GM21360 (cell line): Measurements from ENCODE around the gene TMEM11.
"Not testable (repeated sequence)": the region's sequence is repeated elsewhere in the genome, so short reads cannot be mapped to it uniquely, and the experiment has no call there.

Experiments used
- ATAC-seq: cut with Tn5 transposase; IDR thresholded peaks from one replicate; pipeline ENCODE4 v1.9.1; 2021; ENCODE audit warnings: mild to moderate bottlenecking, moderate library complexity; ENCODE audit not compliant: unreplicated experiment

The TMEM11 gene

DNA sequence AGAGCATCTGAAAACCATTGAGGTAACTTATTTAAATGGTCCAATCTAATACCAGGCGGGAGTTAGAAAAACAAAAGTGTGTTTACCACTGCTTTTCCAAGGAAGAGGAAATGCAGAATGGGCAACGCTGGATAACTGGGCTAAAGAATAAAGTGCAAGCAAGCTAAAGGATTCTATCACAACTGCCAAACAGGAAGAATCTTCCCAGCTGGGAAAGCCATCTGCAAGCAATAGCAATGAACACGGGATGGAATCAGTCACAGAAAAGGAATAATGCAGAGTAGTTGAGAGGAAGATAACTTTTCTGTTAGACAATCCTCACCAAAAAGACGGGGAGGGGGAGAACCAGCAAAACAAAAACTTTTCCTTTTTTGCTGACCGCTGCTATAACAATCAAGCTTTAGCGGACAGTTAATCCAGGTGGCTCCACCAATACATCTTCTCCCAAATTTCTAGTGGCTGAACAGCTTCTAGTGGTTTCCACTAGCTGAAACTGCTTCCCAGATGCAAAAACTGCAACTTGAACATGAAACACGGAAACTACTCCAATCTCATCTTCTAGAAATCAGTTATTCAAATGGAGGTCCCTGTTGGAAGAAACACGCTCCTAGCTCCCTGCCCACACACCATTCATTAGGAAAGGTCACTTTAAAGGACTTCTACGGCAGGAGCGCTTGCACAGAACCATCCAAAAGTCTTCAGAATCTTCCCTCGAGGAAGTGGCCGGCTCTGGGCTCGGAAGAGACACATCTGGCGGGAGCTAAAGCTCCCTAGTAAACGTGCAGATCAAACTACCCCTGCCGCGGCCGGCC is 929 bp downstream of the TMEM11 start:
- no peak for ATAC-seq

DNA sequence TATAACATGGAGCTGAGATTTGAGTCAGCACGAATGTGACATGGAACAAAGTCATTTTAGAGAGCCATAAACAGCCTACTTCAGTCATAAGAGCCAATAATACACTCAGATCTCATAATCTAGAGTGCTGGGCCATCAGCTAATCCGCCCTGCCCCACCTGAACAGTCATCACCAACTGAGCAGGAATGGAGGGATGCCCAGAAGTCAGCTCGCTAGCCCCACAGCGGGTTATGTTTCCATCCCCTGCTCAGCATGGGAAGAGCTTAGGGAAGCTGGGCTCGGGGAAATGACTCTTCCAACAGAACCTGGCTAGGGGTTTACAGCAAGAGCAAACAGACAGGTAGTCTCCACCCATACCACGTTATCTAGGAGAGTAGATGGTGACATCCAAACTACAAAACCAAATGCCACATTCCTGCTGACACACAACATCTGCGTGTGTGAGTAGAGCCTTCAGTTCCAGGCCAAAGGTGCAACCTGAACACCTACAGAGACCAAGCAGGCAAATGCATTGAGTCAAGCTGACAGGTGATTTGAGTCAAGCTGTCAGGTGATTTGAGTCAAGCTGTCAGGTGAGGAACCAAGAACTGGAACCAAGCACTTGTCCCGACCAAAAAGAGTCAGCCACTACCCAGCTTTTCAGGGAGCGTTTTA is 2.0 kb downstream of the TMEM11 start:
- no peak for ATAC-seq

DNA sequence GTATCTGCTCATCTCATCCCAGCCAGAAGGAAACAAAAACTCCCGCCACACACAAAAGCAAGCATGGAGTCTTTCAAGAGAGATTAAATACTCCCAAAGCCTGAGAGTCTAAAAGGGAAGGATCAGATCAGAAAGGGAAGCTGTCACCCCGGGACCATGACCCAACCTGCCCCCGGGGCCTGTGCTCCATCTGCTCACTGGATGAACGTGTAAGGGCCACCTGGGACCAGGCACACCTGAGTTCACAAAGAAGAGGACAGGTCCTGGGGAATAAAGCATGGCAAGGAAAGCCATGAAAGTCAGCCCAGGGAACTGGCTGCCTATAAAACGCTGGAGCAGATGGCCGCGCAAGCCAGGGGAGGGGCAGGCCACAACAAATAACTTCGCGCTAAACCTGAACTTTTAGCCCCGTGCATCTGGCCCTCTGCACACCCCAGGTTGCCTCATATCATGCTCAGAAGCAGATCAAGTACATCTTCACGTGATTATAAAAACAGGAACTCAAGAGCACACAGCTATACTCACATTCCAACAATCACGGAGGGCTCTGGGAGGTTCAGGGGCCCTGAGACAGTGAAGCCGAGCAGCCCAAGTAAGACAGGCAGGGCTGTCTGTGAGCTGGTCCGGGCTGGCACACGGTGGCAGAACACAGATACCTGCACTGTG is 3.4 kb downstream of the TMEM11 start:
- ATAC-seq: no peak

DNA sequence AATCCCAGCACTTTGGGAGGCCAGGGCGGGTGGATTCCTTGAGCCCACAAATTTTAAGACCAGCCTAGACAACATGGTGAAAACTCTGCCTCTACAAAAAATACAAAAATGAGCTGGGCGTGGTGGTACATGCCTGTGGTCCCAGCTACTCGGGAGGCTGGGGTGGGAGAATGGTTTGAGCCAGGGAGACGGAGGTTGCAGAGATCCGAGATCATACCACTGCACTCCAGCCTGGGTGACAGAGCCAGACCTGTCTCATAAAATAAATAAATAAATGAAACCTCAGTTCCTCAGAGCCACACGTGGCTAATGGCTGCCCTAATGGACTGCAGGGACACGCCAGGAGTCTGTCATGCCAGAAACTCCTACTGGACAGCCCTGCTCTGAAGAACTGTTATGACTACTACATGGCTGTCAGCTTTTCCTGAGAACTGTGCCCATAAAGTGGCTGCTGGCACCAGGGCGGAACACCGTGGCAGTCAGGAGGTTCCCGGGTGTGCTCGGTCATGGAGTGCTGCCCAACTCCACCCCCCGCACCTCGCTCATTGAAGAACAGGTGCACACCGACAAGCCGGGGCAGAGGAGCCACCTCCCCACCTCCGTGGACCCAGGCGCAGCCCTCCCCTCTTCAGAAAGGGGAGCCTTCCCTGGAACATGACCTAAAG is 4.3 kb downstream of the TMEM11 start:
- no peak for ATAC-seq

DNA sequence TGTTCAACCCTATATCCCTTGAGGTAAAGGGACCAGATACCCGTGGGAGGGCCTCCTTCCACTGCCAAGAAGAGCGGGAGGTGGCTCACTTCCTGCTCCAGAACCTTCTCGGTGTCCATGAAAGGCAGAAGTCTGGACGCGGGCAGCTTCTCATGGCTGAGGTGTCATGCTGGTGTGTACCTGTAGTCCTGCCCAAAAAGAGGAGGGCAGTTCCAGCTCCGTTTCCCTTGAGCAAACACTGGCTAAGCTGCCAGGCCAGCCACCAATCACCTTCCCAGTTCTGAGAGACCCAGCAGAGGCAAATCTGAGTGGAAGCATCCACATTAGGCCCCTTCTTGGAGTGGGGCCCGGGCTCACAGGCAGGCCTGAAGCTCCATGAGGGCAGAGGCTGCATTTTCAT is 5.6 kb downstream of the TMEM11 start:
- no peak for ATAC-seq

DNA sequence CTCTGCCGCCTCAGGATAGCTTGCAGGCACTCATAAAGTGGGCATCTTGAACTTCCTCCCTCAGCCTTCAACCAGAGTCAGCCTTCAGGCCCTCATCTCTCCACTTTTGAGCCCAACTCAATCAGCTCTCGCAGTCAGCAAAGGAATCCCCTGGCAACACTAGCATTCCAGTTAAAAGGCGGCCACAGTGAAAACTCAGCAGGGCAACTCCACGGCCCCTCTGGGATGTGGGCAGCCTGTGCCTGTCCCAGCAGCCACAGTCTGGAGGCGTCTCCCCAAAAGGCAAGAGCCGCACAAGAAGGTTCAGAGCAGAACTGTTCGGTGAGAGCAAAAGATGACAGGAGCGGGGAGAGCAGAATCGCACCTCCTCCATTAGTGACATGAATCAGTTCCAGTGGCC is 9.0 kb downstream of the TMEM11 start:
- ATAC-seq: no peak

DNA sequence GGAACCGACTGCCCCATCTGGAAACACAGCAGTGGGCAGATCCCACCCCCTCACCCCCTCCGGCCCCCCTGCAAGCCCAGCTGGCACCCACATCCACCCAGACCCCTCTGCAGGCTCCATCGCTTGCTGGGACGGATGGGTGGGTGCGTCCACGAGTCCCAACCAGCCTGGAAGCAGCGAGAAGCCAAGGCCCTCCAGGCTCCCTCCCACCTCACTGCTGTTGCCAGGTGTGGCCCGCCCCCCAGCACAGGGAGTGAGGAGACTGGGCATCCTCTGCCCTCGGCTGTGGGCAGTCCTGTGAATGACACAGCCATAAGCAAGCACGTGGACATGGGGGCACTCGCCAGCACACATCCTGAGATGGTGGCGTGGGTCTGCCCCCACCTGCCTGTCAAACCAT is 11.4 kb downstream of the TMEM11 start:
- no peak for ATAC-seq

DNA sequence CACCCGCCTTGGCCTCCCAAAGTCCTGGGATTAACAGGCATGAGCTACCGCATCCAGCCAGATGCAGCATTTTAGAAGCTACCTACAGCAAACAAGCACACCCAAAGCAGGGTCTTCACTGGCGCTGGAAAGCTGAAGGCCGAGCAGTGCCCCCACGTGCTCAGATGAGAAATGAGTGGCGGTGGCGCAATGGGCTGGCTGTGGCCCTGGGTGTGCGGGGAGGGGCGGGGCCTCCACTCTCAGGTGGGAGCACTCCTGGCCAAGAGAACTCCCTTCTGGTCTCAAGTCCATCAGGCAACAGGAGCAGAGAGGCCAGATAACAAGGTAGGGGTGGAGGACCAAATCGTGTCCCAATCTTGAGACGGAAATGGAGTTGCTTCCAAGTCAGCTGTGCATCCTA is 12.1 kb downstream of the TMEM11 start:
- no peak for ATAC-seq

DNA sequence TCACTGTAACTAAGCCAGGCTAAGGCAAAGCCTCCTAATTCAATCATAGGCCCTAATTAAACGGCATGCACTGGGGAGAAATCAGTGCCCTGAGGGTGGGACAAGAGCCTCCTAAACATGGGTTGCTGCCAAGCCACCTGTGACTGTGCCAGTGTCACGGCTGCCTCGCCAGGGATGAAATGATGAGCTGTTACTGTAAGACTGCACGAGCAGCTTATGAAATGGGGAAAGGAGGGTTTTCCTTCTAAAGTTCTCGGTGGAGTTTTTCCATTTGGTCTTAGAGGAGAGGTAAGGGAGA is 12.7 kb downstream of the TMEM11 start:
- no peak for ATAC-seq

DNA sequence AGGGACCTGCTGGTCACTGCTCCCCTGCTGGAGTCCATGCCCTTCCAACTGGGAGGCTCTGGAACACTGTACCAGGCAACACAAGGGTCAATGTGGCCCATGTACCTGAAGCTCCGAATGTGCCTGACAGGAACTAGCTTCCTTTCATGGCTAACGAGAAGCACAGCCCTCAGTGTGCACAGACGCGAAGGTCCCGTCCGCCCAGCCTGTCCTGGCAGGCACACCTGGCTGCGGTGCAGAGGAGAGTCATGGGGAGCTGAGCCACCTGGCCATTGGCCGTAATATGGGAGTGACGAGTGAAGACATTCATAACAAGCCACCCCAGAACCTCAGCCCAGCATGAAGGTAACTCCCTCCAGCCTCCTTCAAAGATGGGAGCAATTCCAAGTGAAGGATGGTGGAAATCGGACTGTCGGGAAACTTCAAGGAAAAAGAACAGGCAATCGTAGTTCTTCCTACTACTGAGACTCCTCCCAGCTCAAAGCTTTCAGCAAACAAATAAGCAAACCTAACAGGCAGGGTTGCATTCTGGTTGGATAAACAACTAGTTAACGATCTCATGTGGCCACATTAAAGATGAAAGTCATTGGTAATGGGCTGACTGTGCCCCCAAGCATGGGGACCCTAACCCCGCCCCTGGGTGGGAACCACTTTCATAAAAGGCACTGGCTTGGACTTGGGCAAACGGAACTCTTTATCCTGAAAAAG is 13.2 kb downstream of the TMEM11 start:
- no peak for ATAC-seq

DNA sequence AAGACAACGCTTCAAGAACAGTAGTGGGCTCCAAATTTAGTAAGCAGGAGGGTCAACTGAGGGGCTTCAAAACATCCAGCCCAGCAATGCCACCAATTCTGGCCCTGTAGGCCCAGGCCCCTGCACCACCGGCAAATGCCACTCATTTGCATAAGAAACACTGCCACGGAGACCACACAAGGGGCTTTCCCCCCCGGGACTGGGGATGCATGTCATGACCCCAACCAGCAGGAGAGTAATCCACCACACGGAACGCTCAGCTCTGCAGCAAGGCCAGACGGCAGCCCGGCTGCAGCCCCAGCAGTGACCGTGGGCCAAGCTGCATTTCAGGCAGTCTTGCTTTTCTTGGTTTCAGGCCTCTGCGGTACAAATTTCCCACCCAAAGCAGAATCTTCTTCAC is 14.1 kb downstream of the TMEM11 start:
- no peak for ATAC-seq

DNA sequence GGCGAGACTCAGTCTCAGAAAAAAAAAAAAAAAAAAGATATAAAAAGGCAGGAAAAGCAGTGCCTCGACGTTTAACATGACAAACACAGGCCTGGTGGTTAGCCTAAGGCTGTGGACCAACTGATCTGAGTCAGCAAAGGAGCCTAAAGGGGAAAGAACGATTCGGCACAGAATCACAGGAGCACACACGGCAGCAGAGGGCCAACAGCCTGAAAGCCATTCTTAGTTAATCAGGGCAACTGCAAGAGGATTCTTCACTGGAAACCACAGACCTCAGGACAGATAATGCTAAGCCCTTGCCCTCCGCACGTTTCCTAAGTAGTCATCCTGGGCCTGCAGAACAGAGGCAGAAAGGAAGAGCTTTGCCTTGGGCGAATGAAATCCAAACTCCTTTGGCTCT is 14.7 kb downstream of the TMEM11 start:
- ATAC-seq: no peak

DNA sequence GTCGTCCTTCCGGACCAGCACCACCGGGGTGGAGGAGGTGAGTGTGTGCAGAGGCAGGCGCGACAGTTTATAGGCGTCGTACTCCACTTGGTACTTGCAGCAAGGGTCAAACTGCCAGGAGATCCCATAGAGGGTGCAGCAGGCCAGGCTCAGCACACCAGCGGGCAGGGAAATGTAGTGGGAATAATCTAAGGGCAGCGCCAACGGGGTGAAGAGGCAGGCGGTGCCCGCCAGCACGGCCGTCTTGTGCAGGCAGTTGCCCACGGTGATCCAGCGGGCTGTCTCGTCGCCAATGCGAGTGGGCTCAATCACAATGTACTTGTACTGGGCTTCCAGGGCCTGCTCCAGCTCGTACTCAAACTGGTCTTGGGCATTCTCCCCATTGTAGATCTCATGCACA is 15.6 kb downstream of the TMEM11 start:
- no peak for ATAC-seq

DNA sequence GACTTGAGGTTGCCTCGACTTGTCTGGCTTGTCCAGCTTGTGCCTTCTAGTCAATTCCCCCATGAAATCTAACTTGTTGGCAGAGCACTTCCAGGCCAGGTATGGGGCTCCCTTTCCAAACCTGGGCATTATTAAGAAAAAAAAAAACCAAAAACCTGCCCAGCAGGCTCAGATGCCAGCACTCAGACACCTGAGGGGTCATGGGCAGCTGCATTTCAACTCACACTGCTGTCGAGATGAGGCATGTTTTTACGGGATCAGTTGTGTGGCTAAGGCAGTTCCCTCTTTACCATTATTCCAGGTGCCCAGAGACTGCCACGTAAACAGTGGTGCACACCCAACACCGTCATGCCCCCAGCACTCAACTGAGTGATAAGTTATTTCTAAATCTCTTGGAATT is 17.8 kb downstream of the TMEM11 start:
- no peak for ATAC-seq

DNA sequence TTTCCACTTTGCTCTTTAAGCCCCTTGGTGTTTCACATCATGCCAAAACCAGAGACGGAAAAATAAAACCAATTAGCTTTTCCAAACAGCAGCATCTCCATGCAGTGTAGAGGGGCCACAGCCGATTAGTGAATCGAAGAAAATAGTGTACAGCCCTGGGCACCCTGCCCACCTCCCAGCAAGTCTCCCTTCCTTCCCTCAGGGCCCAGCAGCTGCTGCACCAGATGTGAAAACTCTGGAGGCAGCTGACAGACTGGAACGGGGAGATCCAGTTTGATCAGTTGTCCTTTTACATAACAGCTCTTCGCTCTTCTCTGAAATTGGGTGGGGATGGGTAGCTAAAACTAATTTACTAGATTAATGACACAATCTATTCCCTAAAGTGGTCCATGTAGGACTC is 19.3 kb downstream of the TMEM11 start:
- ATAC-seq: no peak

DNA sequence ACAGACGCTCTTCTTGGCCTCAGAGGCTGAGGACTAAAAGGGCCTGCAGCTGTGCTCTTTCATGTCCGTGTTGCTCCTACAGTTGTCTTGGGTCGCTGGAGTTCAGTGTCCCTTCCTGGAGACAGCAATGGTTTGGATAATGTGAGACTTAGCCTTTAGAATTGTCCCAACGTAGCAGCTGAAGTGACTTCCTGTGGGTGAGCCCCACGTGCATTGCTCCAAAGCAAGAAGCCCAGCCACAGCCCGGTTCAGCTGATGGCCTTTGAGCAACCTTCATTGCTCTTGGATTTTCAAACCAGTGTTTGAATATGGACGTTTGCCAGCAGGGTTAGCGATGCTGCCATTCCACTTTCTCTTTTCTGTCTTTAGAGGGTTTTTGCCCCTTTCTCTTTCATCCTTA is 19.7 kb downstream of the TMEM11 start:
- no peak for ATAC-seq

DNA sequence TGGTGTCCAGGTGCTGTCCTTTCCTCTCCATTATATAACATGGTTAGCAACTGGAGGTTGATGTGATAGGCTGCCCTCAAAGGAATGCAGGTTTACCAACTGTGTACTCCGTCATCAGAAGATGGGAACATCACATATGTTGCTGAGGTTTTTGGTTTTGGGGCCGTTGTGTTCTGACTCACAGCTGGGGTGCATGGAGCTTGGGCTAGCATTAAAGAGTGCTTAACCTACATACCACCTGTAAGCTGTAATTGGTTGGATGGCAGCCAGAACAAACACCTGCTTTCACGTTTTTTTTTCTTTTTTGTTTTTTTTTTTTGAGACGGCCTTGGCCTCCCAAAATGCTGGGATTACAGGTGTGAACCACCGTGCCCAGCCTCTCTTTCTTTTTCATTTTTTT is 20.9 kb downstream of the TMEM11 start:
- no peak for ATAC-seq

DNA sequence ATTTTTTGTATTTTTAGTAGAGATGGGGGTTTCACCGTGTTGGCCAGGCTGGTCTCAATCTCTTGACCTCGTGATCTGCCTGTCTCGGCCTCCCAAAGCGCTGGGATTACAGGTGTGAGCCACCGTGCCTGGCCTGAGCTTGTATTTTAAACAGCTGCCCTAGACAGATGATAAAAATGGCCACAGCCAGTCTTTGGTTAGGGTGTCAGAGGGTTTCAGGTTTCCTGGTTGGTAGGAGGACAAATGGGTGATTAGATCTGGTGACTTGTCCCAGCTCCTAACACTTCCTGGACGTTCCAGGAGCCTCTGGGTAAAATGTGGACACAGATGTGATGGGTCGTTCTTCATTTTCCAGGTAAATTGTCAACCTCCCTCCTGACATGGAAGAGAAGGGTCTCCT is 21.5 kb downstream of the TMEM11 start:
- ATAC-seq: not testable (repeated sequence)

DNA sequence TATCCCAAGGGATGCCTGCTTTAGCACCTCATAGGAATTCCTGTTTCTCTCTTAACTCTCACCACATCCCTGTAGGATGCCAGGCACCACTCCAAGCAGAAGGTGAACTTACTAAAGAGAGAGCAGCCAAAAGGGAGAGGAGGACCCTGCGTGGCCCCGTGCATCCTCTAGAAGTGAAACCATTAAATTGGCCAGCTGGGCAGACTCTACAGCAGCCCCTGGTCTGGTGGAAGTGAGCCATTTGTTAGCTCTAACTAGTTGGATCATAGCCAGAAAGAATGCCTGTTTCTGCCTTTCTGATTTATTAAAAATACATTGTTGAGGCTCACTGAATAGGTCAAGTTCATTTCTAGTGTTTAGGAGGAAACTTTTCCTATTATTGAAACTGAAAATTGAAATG is 22.3 kb downstream of the TMEM11 start:
- no peak for ATAC-seq

DNA sequence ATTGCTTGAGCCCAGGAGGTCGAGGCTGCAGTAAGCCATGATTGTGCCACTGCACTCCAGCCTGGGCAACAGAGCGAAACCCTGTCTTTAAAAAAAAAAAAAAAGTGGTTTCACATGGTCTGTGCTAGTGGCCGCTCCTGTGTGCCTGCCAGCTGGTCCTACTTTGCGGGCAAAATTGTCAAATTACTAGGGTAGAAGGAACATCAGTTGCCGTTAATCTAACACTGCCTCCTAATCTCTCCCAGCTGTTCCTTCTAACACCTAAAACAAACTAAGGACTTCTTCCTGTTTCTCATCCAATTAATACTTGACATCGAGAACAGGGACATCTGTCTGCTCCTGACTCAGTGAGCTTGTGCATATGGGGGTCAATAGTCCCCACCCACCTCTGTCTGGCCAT is 23.9 kb downstream of the TMEM11 start:
- ATAC-seq: no peak

DNA sequence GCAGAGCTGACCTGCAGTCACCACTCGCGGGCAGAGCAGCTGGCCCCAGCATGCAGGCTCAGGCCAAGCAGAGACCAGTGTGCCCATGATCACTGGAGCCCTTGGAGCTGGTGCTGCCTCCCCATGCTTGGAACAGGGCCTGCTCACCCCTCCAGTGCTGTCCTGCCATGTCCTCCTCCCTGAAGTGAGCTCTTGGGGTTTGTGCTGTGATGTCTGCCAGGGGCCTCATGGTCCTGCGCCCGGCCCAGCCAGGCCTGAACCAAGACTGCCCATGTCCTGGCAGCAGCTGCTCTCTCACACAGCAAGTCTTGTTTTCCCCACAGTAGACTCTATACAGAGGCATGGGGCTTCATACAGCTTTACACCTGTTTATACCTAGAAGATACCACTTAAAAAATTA is 24.6 kb downstream of the TMEM11 start:
- no peak for ATAC-seq
